ENCODE data around the gene SH3BP1. TPM values are rescaled to one million over a fixed set of nuclear protein-coding genes. Genes with fewer than 3 reads are reported as not detected.

Gene SH3BP1
- total and polyA plus RNA-seq, 2 of the 13 experiments (the other 11 are each of a cell fraction or from before 2014, with no cell fraction given) = 8.4 to 18.5 TPM

DNA sequence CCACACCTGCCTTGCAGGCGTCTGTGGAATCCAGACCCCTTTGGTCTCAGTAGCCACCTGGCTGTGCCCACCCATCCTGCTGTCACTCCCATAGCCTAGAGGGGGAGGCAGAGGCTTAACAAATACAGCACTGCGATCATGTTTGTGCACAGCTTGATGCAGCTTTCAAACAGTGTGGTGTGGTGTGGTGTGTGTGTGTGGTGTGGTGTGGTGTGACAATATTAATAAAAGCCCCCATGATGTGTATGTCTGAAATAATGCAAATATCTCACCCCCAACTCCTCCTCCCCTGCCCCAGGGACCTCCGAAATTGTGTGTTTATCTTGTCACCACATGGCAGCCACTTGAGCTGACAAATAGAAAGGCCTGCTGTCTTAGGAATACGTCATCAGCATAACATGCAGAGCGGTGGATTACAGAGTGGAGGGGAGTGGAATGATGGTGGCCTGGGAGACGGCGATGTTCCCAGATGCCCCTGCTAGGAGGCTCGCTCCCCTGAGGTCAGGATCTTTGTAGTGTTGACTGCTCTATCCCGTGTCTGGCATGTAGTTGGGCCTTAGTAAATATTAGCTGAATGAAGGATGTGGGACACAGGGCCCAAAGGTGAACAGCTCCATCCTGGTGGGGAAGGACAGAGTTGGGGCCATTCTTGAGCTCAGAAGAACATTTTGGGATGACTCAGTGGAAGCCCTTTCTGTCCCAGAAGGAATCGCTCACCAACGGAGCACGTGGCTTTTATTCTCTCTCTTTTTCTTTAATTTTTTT, 21.9 kb downstream of the SH3BP1 start (continued):
- TF ChIP-seq, protein P1, sequence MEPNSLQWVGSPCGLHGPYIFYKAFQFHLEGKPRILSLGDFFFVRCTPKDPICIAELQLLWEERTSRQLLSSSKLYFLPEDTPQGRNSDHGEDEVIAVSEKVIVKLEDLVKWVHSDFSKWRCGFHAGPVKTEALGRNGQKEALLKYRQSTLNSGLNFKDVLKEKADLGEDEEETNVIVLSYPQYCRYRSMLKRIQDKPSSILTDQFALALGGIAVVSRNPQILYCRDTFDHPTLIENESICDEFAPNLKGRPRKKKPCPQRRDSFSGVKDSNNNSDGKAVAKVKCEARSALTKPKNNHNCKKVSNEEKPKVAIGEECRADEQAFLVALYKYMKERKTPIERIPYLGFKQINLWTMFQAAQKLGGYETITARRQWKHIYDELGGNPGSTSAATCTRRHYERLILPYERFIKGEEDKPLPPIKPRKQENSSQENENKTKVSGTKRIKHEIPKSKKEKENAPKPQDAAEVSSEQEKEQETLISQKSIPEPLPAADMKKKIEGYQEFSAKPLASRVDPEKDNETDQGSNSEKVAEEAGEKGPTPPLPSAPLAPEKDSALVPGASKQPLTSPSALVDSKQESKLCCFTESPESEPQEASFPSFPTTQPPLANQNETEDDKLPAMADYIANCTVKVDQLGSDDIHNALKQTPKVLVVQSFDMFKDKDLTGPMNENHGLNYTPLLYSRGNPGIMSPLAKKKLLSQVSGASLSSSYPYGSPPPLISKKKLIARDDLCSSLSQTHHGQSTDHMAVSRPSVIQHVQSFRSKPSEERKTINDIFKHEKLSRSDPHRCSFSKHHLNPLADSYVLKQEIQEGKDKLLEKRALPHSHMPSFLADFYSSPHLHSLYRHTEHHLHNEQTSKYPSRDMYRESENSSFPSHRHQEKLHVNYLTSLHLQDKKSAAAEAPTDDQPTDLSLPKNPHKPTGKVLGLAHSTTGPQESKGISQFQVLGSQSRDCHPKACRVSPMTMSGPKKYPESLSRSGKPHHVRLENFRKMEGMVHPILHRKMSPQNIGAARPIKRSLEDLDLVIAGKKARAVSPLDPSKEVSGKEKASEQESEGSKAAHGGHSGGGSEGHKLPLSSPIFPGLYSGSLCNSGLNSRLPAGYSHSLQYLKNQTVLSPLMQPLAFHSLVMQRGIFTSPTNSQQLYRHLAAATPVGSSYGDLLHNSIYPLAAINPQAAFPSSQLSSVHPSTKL (CRISPR knock-in tag; IDR thresholded peaks at IDR 0.05) = peak; percentile 57; the same call in 1 of the 2 replicates
- TF ChIP-seq ZNF460 (CRISPR knock-in tag; IDR thresholded peaks at IDR 0.05; ENCODE audit: borderline replicate concordance) (no peak), ZNF501 (CRISPR knock-in tag; IDR thresholded peaks at IDR 0.05) (0 out of 2 replicates have a peak, but pooled peaks have one; percentile 39), NR2F1 (CRISPR knock-in tag; IDR thresholded peaks at IDR 0.05) (peak; percentile 33 to 72; a peak in 3 of 4 replicates), ETV5 (CRISPR knock-in tag; IDR thresholded peaks at IDR 0.05; ENCODE audit: borderline replicate concordance) (peak; percentile 51; the same call in 1 of the 2 replicates), ZNF775 (CRISPR knock-in tag; IDR thresholded peaks at IDR 0.05; ENCODE audit: borderline replicate concordance) (no peak), ZBTB20 (CRISPR knock-in tag; IDR thresholded peaks at IDR 0.05; ENCODE audit: borderline replicate concordance, low read depth) (no peak), ZKSCAN8 (CRISPR knock-in tag; IDR thresholded peaks at IDR 0.05; ENCODE audit: borderline replicate concordance) (no peak), PTBP1 (IDR thresholded peaks at IDR 0.05; ENCODE audit: low read depth, low read length, poor library complexity, severe bottlenecking) (no peak), RFX3 (CRISPR knock-in tag; IDR thresholded peaks at IDR 0.05) (no peak), SP5 (CRISPR knock-in tag; IDR thresholded peaks at IDR 0.05; ENCODE audit: borderline replicate concordance, low read depth) (peak; percentile 44; the same call in 1 of the 2 replicates), SALL1 (CRISPR knock-in tag; IDR thresholded peaks at IDR 0.05) (peak; percentile 66), NFE2L2 (IDR thresholded peaks at IDR 0.05; ENCODE audit: low read length) (no peak), FOXA3 (CRISPR knock-in tag; IDR thresholded peaks at IDR 0.05) (peak; percentile 83)
- TF ChIP-seq, protein P2, sequence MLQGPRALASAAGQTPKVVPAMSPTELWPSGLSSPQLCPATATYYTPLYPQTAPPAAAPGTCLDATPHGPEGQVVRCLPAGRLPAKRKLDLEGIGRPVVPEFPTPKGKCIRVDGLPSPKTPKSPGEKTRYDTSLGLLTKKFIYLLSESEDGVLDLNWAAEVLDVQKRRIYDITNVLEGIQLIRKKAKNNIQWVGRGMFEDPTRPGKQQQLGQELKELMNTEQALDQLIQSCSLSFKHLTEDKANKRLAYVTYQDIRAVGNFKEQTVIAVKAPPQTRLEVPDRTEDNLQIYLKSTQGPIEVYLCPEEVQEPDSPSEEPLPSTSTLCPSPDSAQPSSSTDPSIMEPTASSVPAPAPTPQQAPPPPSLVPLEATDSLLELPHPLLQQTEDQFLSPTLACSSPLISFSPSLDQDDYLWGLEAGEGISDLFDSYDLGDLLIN (CRISPR knock-in tag; IDR thresholded peaks at IDR 0.05; ENCODE audit: borderline replicate concordance) = no peak
- TF ChIP-seq, protein P3, sequence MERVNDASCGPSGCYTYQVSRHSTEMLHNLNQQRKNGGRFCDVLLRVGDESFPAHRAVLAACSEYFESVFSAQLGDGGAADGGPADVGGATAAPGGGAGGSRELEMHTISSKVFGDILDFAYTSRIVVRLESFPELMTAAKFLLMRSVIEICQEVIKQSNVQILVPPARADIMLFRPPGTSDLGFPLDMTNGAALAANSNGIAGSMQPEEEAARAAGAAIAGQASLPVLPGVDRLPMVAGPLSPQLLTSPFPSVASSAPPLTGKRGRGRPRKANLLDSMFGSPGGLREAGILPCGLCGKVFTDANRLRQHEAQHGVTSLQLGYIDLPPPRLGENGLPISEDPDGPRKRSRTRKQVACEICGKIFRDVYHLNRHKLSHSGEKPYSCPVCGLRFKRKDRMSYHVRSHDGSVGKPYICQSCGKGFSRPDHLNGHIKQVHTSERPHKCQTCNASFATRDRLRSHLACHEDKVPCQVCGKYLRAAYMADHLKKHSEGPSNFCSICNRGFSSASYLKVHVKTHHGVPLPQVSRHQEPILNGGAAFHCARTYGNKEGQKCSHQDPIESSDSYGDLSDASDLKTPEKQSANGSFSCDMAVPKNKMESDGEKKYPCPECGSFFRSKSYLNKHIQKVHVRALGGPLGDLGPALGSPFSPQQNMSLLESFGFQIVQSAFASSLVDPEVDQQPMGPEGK (CRISPR knock-in tag; IDR thresholded peaks at IDR 0.05) = peak; percentile 74
- TF ChIP-seq, protein P4, sequence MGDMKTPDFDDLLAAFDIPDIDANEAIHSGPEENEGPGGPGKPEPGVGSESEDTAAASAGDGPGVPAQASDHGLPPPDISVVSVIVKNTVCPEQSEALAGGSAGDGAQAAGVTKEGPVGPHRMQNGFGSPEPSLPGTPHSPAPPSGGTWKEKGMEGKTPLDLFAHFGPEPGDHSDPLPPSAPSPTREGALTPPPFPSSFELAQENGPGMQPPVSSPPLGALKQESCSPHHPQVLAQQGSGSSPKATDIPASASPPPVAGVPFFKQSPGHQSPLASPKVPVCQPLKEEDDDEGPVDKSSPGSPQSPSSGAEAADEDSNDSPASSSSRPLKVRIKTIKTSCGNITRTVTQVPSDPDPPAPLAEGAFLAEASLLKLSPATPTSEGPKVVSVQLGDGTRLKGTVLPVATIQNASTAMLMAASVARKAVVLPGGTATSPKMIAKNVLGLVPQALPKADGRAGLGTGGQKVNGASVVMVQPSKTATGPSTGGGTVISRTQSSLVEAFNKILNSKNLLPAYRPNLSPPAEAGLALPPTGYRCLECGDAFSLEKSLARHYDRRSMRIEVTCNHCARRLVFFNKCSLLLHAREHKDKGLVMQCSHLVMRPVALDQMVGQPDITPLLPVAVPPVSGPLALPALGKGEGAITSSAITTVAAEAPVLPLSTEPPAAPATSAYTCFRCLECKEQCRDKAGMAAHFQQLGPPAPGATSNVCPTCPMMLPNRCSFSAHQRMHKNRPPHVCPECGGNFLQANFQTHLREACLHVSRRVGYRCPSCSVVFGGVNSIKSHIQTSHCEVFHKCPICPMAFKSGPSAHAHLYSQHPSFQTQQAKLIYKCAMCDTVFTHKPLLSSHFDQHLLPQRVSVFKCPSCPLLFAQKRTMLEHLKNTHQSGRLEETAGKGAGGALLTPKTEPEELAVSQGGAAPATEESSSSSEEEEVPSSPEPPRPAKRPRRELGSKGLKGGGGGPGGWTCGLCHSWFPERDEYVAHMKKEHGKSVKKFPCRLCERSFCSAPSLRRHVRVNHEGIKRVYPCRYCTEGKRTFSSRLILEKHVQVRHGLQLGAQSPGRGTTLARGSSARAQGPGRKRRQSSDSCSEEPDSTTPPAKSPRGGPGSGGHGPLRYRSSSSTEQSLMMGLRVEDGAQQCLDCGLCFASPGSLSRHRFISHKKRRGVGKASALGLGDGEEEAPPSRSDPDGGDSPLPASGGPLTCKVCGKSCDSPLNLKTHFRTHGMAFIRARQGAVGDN (CRISPR knock-in tag; IDR thresholded peaks at IDR 0.05) = peak; percentile 43

Measured in HepG2 (cell line).